Lung (tissue), 12 donors: Measurements from ENCODE around the gene NCLN. TPM values are rescaled to one million over a fixed set of nuclear protein-coding genes. Genes with fewer than 3 reads are reported as not detected.
"Not testable (repeated sequence)": the region's sequence is repeated elsewhere in the genome, so short reads cannot be mapped to it uniquely, and the experiment has no call there.

Source experiments
- ATAC-seq: fragments of 200-7000 bp; cut with Tn5 transposase; one replicate; pipeline ENCODE4 v1.9.1; 2020; ENCODE audit warnings: moderate number of reproducible peaks; ENCODE audit not compliant: insufficient read depth, low FRiP score
- DNase-seq, 3 donors: peaks; one replicate each; pipeline ENCODE4 v3.0.0-alpha.2; 2013 to 2017
- H3K27ac ChIP-seq, 2 donors: one replicate each; pipeline ENCODE4 v1.5.1; 2013; ENCODE audit warnings: mild to moderate bottlenecking in 2 of 2, moderate library complexity in 2 of 2, control low read depth in 1 of 2, inconsistent platforms in 1 of 2, low read depth in 1 of 2, low read length in 1 of 2
- H3K27me3 ChIP-seq, 3 donors: one replicate each; pipeline ENCODE4 v1.5.1; 2013; ENCODE audit warnings: low read length in 2 of 3; ENCODE audit not compliant: control insufficient read depth in 3 of 3, insufficient read depth in 3 of 3
- H3K36me3 ChIP-seq, 4 donors: one replicate each; pipeline ENCODE4 v1.5.1; 2013; ENCODE audit warnings: low read length in 4 of 4, mild to moderate bottlenecking in 1 of 4, moderate library complexity in 1 of 4; ENCODE audit not compliant: control insufficient read depth in 4 of 4, insufficient read depth in 4 of 4
- H3K4me1 ChIP-seq, 5 donors: one replicate each; pipeline ENCODE4 v1.5.1; 2013; ENCODE audit warnings: low read length in 5 of 5, mild to moderate bottlenecking in 2 of 5, moderate library complexity in 1 of 5; ENCODE audit not compliant: control insufficient read depth in 5 of 5, insufficient read depth in 5 of 5
- H3K4me3 ChIP-seq: one replicate; pipeline ENCODE4 v1.5.1; 2013; ENCODE audit warnings: mild to moderate bottlenecking, control low read depth, moderate library complexity
- H3K9ac ChIP-seq, 2 donors: one replicate each; pipeline ENCODE4 v1.5.1; 2013; ENCODE audit warnings: low read length in 2 of 2, control low read depth in 1 of 2; ENCODE audit not compliant: insufficient read depth in 1 of 2
- H3K9me3 ChIP-seq, 4 donors: one replicate each; pipeline ENCODE4 v1.5.1; 2013; ENCODE audit warnings: low read length in 3 of 4, mild to moderate bottlenecking in 1 of 4, moderate library complexity in 1 of 4; ENCODE audit not compliant: control insufficient read depth in 4 of 4, insufficient read depth in 3 of 4
- WGBS, 2 donors: extraction: QIAGEN DNeasy Blood & Tissue Kit; methylation state at CpG; one replicate each; pipeline ENCODE4 v1.1.7; 2013; 5-methylcytosine and 5-hydroxymethylcytosine counted together
- polyA plus RNA-seq, 2 donors: library from polyadenylated mRNA; stranded (reverse); fragments of 200-250 nt; gene quantifications; one replicate each; pipeline ENCODE4 v1.2.1, GENCODE V29; 2013
- total RNA-seq, 2 donors: library from RNA; depleted of rRNA in 1 of 2; stranded (reverse); fragments of >200 nt in 1 of 2; gene quantifications; one replicate each; pipeline ENCODE4 v1.2.1, GENCODE V29; 2014 to 2021
- TF ChIP-seq, protein P1 (sequence below): IDR thresholded peaks from 2 replicates; pipeline ENCODE4 v1.5.1; 2012; ENCODE audit warnings: mild to moderate bottlenecking; ENCODE audit errors: control extremely low read depth, extremely low read depth
- donor health status: control.
- donor health status: control.
- donor health status: Bipolar disorder and iron deficiency.
- donor health status: healthy.
- donor health status: DM: yes; HTN: yes; CAD: no.

NCLN gene
- total and polyA plus RNA-seq, 4 donors = 24.8 to 117 (median 63.1) TPM

DNA sequence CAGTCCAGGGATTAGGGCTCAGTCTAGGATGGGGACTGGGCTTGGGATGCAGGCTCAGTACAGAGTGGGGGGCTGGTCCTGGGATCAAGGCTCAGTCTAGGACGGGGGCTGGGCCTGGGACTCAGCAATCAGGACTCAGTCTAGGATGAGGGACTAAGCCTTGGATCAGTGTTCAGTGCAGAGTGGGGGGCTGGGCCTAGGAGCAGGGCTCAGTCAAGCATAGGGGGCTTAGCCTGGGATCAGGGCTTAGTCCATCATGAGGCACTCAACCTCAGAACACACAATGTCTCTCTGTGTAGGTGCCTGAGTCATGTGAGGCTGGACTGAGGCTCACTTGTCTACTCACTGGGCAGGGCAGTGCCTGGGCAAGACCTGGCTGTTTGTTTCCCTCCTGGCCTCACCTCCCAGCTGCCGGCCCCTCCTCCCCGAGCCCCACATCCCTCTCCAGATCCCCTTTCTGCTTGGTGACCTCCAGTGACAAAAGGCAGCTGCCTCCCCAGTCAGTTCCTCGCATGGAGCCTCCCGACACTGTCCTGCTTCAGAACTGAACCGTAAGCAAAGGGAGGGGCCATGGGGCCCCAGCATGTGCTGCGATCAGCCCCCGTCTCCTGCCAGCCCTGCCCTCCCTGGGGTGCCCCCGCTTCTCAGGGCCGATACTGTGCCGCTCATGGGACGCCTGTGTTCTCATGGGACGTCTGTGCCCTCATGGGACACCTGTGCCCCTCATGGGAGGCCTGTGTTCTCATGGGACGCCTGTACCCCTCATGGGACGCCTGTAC, 13.6 kb upstream of the NCLN start:
- H3K9me3 ChIP-seq = no peaks in the 10 kb centered on the region
- WGBS, 2 donors = 83 to 86% methylated on average over 15 of the region's 15 CpGs
- H3K27ac ChIP-seq = peak overlapping the region in 1 of 2 donors; percentile 18
- no peak for ATAC-seq
- H3K9ac ChIP-seq = no peak overlapping the region
- H3K36me3 ChIP-seq = no peaks in the 10 kb centered on the region
- TF ChIP-seq, protein P1, sequence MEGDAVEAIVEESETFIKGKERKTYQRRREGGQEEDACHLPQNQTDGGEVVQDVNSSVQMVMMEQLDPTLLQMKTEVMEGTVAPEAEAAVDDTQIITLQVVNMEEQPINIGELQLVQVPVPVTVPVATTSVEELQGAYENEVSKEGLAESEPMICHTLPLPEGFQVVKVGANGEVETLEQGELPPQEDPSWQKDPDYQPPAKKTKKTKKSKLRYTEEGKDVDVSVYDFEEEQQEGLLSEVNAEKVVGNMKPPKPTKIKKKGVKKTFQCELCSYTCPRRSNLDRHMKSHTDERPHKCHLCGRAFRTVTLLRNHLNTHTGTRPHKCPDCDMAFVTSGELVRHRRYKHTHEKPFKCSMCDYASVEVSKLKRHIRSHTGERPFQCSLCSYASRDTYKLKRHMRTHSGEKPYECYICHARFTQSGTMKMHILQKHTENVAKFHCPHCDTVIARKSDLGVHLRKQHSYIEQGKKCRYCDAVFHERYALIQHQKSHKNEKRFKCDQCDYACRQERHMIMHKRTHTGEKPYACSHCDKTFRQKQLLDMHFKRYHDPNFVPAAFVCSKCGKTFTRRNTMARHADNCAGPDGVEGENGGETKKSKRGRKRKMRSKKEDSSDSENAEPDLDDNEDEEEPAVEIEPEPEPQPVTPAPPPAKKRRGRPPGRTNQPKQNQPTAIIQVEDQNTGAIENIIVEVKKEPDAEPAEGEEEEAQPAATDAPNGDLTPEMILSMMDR = no peak
- no peak overlapping the region for H3K4me3 ChIP-seq
- H3K27me3 ChIP-seq = no peaks in the 10 kb centered on the region
- no peak for DNase-seq
- peaks cover 0 to 9% (median 0%) of the 10 kb centered on the region in 5 donors for H3K4me1 ChIP-seq

DNA sequence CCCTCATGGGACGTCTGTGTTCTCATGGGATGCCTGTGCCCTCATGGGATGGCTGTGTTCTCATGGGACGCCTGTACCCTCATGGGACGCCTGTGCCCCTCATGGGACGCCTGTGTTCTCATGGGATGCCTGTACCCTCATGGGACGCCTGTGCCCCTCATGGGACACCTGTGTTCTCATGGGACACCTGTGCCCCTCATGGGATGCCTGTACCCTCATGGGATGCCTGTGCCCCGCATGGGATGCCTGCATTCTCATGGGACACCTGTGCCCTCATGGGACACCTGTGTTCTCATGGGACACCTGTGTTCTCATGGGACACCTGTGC, 13.1 kb upstream of the NCLN start:
- H3K27ac ChIP-seq = peak overlapping the region in 1 of 2 donors; percentile 18
- 85 to 88% methylated on average over 6 of the region's 6 CpGs for WGBS, 2 donors
- not testable (repeated sequence) for H3K9me3 ChIP-seq, ATAC-seq, H3K36me3 ChIP-seq, DNase-seq, H3K9ac ChIP-seq, H3K4me3 ChIP-seq, H3K27me3 ChIP-seq
- peaks cover 0 to 13% (median 0%) of the 10 kb centered on the region in 5 donors for H3K4me1 ChIP-seq

DNA sequence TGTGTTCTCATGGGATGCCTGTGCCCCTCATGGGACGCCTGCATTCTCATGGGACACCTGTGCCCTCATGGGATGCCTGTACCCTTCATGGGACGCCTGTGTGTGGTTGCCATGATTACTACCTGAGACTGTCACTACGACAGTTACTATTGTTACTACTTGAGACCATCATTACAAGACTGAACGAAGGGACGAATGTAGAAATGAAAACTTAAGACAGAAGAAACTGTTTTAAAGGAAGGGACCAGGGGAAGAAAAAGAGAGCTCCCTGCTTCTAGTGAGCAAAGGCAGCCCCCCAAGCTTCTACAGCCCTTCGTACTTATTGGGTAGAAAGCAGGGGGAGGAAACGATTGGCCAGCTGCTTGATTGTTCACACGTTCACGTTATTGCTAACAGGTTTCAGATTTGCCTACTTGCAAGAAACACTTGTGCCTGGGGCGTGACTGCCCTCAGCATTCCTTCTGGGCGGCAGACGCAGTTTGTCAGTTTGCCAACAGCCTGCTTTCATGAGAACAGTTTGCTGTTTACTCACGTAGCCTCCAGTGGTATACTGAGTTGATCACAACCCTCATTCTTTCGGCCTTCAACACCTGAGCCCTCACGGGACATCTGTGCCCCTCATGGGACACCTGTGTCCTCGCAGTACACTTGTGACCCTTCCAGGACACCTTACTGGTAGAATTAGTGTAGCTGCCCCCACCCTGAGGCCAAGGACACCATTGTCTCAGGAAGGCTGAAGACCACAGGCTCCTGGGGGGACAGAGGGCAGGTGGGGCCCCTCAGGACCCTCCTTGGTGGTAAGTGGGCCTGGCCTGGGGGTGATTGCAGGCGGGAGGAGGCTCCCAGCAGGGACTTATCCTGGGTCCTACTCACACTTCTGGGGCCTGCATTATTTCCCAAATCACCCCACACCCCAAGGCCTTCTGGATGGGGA, 9.7 kb upstream of the NCLN start:
- Histone ChIP-seq H3K36me3 (no peaks in the 10 kb centered on the region), H3K9me3 (no peaks in the 10 kb centered on the region), H3K4me3 (no peak overlapping the region), H3K27ac (peak overlapping the region in 1 of 2 donors; percentile 95), H3K4me1 (peaks cover 0 to 23% (median 0%) of the 10 kb centered on the region in 5 donors), H3K9ac (no peak overlapping the region), H3K27me3 (no peaks in the 10 kb centered on the region)
- TF ChIP-seq, protein P1 = no peak
- WGBS, 2 donors = 41 to 60% methylated on average over 17 of the region's 17 CpGs
- ATAC-seq (peak; percentile 12), DNase-seq (peak; percentile 47 to 80 (median 70))
